Measurements from ENCODE around the gene CALML3. TPM values are rescaled to one million over a fixed set of nuclear protein-coding genes. Genes with fewer than 3 reads are reported as not detected.

The CALML3 gene
- total RNA-seq, 1 donor from 2014 or later, result not detected

DNA sequence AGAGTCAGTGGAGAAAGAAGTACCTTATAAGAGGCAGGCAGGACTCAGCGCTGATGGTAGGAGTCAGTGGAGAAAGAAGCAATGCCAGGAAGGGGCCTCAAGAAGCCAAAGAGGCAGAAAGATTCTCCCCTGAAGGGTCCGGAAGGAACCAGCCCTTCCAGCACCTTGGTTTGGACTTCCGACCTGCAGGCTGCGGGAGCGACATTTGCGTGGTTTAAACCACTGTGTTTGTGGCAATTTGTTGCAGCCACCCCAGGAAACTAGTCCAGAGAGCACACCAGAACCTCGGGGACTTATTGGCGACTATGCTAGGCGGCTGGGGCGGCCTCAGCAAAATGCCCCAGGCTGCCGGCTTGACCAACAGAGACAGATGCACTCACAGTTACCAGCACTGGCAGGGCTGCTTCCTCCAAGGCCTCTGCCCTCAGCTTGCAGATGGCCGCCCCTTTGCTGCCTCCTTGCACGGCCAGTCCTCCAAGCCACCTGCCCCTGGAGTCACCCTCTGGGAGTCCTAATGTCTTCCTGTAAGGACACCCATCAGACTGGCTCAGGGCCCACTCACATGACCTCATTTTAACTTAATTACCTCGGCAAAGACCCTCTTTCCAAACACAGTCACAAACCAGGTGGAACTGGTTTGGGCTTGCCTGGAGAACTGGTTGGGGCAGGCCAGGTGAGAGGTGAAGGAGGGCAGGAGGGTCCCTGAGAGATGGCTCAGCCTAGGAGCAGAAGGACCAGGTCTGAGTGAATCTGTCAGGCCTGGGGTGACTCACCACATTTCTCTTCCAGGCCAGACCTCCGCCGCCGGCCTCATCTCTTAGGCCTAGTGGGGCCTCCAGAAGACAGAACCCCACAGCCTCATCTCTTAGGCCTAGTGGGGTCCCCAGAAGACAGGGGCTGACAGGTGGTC lies 26.1 kb downstream of the CALML3 start:
- TF ChIP-seq, protein P1, sequence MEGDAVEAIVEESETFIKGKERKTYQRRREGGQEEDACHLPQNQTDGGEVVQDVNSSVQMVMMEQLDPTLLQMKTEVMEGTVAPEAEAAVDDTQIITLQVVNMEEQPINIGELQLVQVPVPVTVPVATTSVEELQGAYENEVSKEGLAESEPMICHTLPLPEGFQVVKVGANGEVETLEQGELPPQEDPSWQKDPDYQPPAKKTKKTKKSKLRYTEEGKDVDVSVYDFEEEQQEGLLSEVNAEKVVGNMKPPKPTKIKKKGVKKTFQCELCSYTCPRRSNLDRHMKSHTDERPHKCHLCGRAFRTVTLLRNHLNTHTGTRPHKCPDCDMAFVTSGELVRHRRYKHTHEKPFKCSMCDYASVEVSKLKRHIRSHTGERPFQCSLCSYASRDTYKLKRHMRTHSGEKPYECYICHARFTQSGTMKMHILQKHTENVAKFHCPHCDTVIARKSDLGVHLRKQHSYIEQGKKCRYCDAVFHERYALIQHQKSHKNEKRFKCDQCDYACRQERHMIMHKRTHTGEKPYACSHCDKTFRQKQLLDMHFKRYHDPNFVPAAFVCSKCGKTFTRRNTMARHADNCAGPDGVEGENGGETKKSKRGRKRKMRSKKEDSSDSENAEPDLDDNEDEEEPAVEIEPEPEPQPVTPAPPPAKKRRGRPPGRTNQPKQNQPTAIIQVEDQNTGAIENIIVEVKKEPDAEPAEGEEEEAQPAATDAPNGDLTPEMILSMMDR (IDR thresholded peaks at IDR 0.05), result no peak
- Mint-ChIP-seq H3K4me1 (ENCODE audit: low read depth) (peaks cover 15% of the 10 kb centered on the region), H3K9me3 (ENCODE audit: low read depth) (no peaks in the 10 kb centered on the region), H3K27me3 (ENCODE audit: low read depth) (no peaks in the 10 kb centered on the region), H3K4me3 (ENCODE audit: unreplicated experiment) (no peak overlapping the region), H3K27ac (ENCODE audit: unreplicated experiment) (no peak overlapping the region), H3K36me3 (ENCODE audit: low read depth) (no peaks in the 10 kb centered on the region)
- peak; percentile 57 for DNase-seq (ENCODE audit: low spot score)

DNA sequence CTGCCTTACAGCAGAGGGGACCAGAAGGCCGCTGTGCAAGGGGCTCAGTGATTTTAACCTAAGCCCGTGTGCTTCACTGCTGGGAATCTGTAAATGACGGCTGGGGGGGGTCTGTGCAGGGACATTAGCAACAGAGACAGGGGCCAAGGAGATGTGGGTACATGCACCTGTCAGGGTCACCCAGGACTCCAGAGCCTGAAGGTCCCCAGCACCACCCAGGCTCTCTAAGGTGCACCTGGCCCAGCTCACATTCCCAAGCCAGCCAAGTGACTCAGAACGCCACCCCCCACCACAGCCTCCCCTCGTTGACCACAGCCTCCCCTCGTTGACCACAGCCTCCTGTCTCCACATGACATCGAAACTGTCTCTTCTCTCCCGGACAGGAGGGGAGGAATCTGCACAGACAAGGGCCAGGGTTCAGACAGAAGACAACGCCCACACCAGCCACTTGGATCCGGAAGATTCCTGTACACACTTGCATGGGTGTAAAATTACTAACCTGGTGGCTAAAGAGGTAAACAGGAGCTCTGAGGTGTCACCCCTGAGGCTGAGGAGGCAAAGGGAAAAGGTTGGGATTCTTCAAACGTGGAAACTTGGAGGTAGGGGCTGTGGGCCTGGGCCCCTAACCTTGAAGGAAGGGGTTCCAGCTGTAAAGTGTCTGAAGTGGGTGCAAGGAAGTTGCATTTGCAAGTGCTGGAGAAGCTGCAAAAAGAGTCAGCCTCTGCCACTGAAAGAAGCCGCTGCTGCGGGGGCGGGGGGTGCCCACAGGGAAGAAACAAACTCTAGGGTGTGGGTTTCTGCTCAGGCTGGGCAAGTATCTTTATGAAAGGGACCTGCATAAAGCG lies 27.0 kb downstream of the CALML3 start:
- no peak overlapping the region for H3K4me3 Mint-ChIP-seq (ENCODE audit: unreplicated experiment)
- DNase-seq (ENCODE audit: low spot score), result peak; percentile 77
- H3K27me3 Mint-ChIP-seq (ENCODE audit: low read depth), result no peaks in the 10 kb centered on the region
- TF ChIP-seq, protein P1 (IDR thresholded peaks at IDR 0.05), result no peak
- no peaks in the 10 kb centered on the region for H3K36me3 Mint-ChIP-seq (ENCODE audit: low read depth)
- H3K27ac Mint-ChIP-seq (ENCODE audit: unreplicated experiment), result no peak overlapping the region
- no peaks in the 10 kb centered on the region for H3K9me3 Mint-ChIP-seq (ENCODE audit: low read depth)
- H3K4me1 Mint-ChIP-seq (ENCODE audit: low read depth), result peaks cover 15% of the 10 kb centered on the region

DNA sequence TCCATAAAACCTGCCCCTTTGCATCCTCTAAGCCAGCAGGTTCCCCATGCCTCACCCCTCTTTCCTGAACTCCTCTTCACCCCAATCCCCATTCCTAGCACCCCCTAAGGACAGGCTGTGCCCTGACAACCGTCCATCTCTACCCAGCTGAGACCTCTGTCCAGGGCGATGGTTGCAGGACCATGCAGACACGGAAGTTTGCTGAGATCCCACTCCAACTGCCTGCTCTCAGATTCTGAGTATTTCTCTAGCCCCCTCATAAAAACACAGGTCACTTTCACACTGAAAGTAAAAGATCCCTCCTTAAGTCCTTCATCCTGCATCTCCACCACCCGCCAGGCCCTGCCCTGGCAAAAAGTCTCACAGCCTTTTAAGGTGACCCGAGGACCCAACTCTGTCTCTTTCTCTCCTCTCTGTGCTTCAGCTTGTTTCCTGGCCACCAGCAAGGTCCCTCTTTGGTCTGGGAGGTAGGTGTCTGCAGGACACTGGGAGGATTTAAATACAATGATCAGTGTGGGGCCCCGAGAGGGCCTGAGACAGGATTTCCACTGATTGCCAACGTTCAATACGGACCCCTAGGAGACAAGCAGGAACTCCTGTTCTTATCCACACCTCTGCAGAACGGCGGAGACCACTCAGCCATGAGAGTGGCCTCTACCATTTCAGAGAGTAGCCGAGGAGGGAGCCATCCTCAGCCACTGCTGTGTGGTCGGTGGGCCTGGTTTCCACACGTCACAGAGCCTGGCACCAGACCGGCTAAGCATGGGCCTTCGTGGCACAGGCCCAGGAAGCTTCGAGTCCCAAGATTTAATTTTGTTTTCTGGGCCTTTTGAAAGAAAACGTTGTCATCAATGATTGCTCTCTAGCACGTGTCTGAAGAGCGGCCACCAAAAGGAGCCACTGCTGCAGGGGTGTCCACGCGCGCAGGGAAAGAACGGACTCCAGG lies 27.9 kb downstream of the CALML3 start:
- peak; percentile 63 for DNase-seq (ENCODE audit: low spot score)
- H3K9me3 Mint-ChIP-seq (ENCODE audit: low read depth), result no peaks in the 10 kb centered on the region

DNA sequence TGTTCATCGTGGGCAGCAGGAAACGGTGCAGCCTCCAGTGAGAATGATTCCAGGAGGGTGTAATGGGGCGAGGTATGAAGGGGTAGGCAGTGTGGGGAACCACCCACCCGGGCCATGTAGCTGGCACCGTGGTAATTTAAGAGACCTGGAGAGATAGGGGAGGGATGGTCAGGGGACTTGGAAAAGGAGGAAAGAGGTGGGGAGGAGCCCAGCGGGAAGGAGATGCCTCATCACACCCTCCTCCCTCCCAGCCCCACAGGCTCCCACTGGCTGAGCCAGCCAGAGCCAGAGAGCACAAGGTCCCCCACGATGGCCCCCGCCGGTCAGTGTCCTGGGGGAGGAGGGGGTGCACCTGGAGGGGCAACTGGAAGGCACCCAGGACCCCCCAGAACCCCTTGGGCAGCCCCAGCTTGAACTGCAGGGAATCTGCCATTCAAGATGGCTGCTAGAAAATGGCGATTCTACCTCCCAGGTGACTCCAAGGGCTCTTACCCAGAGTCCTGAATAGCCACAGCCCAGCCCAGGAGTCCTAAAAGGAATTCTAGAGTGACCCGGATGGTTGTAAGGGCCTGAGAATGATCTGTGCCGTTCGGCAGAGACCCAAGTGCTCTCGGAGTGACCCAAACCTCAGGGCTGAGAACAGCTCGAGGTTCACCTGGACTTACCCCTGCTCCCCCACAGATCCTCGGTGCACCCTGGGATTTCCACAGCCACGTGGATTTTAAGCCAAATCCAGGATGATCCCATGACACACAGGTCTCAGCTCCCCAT lies 28.8 kb downstream of the CALML3 start:
- Mint-ChIP-seq H3K27ac (ENCODE audit: unreplicated experiment) (peak overlapping the region; percentile 41), H3K9me3 (ENCODE audit: low read depth) (no peaks in the 10 kb centered on the region)

More for the DNA sequence above, 27.9 kb downstream of the CALML3 start:
- TF ChIP-seq, protein P1 (IDR thresholded peaks at IDR 0.05), result no peak
- Mint-ChIP-seq H3K36me3 (ENCODE audit: low read depth) (no peaks in the 10 kb centered on the region), H3K4me3 (ENCODE audit: unreplicated experiment) (no peak overlapping the region), H3K27ac (ENCODE audit: unreplicated experiment) (peak overlapping the region; percentile 41), H3K4me1 (ENCODE audit: low read depth) (peaks cover 15% of the 10 kb centered on the region), H3K27me3 (ENCODE audit: low read depth) (no peaks in the 10 kb centered on the region)

More for the DNA sequence above, 28.8 kb downstream of the CALML3 start:
- Mint-ChIP-seq H3K4me1 (ENCODE audit: low read depth) (peaks cover 15% of the 10 kb centered on the region), H3K36me3 (ENCODE audit: low read depth) (no peaks in the 10 kb centered on the region), H3K27me3 (ENCODE audit: low read depth) (no peaks in the 10 kb centered on the region), H3K4me3 (ENCODE audit: unreplicated experiment) (no peak overlapping the region)
- TF ChIP-seq, protein P1 (IDR thresholded peaks at IDR 0.05), result no peak
- DNase-seq (ENCODE audit: low spot score), result peak; percentile 50
